NCI-H2171 (cell line): ENCODE measurements around the gene LTBP1.

ENCODE experiments used
- DNase-seq: peaks from one replicate; lab custom pipeline; 2025; lab: John Stamatoyannopoulos, UW

Gene LTBP1

DNA sequence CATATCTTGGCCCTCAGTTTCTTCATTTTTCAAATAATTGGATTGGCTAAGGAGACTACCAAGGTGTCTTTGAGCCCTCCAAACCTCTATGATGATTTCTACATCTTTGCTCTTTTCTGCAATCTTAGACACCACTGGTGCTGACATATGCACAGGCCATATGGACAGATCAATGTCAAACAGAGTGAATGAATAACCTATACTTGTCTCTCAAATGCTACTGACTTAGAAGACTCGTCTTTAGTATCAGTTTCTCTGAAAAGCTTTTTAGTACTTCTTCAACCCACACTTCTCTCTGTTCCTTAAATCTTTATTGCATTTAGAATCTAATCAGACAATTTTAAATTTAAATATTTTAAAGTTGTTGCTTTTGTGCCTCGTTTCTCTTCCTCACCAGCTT lies 258.2 kb downstream of the LTBP1 start:
- no peak for DNase-seq

DNA sequence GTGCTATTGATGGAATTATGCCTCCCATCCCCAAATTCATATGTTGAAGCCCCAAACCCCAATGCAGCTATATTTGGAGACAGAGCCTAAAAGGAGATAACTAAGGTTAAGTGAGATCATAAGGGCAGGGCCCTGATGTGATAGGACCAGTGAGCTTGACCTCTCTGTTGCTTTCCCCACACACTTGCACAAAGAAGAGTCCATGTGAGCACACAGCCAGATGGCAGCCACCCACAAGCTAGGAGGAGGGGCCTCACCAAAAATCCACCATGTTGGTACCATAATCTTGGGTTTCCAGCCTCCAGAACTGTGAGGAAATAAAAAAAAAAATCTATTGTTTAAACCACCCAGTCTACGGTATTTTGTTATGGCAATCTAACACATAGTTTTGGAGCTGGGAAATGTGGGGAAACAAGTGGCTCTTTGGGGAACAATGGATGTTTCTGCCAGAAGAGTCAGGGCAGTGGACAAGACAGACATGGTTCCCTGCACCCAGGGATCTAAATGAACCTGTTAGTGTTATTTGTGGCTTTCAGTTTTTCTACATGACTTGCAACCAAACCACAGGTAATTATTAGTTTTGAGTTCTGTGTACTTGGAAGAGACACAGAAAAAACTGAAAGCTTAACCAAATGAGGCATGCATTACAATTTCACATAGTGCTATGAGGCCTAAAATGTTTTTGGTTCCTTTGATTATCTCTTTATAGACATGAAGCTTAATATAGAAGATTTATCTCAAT lies 259.1 kb downstream of the LTBP1 start:
- DNase-seq: no peak

DNA sequence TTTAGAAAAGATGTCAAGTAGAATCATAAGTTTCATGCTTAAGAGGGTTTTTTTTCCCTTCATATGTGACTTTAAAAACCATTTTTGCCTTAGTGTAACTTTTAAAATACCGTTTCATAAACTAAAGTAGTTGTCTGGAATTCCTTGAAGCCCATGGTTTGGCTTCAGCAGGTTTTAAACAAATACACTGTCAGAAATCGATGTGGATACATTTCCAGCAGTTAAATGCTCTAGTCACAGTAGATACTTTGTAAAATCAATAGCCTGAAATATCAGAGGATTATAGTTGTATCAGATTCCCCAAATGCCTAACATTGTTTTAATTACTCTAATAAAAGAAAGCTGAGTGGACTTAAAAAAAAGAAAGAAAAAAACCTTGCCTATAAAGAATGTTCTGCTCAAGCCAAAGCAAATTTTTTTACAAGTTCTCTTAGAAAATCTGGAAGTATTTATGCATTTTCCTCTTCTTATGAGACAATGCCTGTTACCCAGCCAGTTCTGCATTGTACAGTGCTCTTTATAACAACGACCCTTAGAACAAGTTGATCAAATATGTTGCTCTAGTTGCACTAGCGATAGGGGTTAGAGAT lies 260.5 kb downstream of the LTBP1 start:
- no peak for DNase-seq

DNA sequence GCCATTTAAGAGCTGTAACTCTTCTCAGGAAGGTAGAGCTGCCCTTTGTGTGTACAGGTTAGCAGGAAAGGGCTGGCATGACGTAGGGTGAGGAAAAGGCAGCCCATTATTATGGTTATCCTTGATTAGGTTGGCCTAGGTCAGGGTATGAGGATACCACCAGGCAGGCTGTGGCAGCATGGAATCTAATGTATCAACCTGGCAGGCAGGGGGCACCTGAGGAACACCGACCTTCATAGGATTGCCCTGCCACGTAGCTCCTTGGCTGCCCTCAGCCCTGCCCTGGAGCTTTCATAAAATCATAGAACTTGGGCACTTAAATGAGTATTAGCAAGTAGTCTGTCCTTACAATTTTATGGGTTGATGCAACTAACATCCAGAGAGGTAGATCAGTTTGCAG lies 261.6 kb downstream of the LTBP1 start:
- no peak for DNase-seq

DNA sequence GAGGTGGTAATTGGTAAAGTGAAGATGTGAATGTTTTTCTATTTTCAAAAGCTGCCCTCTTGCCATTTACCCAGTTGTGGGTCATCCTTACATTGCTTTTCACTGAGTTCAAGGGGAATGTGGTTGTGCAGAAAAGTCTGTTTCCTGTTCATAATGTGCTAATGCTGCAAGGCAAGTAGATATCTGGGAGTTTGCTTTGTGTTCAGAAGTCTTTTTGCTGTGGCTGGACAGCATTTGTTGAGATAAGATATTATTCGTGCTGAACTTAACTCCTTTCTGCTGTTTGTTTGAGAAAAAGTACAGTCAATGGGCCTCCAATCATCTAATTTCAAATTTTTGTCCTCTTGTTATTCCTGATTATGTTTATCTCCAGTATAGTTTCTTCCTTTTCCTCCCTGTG lies 263.2 kb downstream of the LTBP1 start:
- no peak for DNase-seq

DNA sequence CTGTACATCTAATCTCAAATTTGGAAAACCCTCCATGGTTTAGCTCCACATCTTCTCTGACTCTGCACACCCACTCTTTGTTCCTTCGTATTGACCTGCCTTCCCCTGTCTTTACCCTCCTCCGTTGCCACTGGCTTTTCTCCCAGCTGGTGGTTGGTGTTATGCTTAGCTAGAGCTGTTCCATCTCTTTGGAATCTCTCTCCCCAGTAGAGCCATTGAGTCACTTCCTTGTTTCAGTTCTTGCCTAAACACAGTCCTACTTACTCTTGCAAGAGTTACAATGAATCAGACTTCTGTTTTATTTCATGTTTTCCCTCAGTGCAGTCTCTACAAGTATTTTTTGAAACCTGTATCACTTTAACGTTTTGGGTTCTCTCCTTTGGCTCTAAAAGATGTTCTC lies 263.9 kb downstream of the LTBP1 start:
- no peak for DNase-seq

GRCh38 chr2:33212151-33212550 lies 265.4 kb downstream of the LTBP1 start:
- no peak for DNase-seq

DNA sequence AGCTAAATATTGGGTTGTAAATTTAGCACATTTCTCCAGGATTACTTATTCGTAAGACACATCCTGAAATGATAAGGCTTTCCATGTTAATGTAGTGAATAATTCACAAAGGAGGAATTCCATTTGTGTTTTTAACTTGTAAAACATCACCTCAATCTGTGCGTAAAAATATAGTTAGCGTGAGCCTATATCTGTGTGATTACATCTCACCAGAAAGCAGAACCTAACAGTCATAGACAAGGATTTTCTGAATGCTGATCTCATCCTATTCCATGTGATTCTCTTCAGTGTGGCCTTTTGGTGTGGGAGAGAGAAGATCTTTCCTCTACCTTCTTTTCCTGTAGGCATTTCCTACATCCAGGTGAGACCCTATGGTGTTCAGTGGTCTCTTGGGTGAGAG lies 266.5 kb downstream of the LTBP1 start:
- no peak for DNase-seq

DNA sequence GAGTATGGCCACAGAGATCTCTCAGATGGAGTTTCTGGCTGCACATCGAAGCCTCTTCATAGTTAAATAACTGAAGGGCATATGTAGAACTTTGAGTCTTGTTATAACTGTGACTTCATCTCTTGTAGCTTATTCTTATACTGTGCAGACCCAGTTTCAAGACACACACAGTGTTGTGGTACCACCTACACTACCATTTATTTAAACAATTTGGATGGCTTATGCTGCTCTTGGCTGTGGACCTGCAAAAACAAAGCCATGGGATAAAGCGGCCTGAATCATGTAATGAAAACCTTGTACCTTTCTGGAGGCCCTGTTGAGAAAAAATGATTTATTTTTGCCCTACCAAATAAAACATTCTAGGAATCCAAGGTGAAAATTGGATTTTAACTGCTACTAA lies 266.9 kb downstream of the LTBP1 start:
- DNase-seq: no peak

DNA sequence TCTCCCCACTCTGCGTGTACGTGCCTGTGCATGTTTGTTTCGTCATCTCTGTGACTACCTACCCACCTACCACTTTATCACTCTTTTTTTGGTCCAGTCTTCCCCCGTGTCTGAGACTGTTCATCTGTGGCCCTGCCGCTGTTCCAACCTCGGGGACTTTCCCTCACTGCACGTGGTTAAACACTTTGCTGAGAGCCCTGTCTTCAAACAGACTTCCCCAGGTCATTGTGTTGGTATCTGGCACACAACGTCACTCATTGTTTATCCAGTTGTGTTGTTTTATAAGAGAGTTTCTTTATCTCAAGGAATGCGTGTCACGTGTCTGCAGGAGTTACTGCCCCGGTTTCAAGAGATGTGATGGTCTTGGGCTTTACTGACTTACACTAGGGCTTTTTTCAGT lies 267.7 kb downstream of the LTBP1 start:
- no peak for DNase-seq

DNA sequence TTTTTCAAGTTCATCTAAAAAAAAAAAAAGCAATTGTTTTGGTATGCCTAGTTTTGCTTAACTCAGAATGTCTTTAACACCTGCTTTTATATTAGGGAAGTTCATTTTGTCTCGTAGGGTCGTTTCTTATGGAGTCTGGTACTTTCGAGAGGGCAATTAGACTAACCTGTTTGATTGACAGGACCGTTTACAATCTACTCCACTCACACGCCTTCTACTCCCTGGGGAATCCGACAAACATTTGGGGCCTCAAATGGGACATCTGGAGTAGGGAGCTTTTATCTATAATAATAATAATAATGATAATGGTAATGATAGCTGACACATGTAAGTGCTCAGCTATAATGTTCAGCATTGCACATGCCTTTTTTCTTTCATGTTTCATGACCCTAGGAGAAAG lies 268.1 kb downstream of the LTBP1 start:
- peak; percentile 81 for DNase-seq

GRCh38 chr2:33215299-33215698 lies 268.5 kb downstream of the LTBP1 start:
- DNase-seq: peak; percentile 60

DNA sequence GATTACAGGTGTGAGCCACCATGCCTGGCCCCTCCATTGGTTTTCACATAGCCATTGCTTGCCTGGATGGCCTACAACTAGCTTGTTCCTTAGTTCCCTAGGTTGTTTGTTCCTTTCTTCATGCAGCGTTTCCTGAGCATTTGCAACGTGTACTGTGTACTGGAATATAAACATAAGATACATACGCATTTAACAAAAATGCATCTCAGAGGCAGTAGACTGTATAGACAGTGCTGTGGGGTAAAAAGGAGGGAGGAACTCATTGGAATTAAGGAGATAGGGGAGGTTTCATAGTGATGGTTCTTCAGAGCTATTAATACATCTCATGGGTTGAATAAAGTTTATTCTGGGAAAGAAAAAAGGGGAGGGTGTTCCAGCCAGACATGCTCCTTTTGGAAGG lies 269.2 kb downstream of the LTBP1 start:
- no peak for DNase-seq

GRCh38 chr2:33216508-33217182 lies 269.9 kb downstream of the LTBP1 start:
- no peak for DNase-seq

DNA sequence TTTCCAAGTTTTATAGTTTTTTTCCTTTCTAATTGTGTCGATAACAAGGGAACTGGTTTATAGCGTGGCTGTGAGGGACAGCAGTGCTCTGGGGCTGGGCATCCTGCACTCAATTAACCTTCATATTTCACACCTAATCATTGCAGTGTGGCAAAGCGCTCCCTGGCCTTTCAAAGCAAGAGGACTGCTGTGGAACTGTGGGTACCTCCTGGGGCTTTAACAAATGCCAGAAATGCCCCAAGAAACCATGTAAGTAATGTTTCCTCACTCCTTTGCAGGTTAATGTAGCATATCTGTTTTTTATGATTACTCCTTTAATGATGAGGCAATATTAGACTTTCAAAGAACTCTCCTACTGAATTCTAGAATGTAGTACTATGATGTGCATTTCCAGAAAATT lies 270.7 kb downstream of the LTBP1 start:
- no peak for DNase-seq

DNA sequence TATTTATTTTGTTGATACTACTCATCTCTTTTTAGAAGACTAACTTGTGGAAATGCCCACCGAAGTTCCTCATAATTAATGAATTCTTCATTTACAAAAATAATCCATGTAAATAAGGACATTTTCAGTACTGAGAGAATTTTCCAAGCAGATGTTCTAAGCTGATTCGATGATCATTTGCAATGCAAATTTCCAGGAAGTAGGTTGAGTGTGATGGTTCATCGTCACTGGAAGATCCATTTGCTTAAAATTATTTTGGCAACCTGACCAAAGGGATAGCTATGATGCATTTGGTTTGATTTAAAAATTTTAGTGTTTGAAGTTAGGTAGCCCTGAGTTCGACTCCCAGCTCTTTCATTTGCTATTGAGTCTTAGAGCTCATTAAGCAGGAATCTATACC lies 272.4 kb downstream of the LTBP1 start:
- no peak for DNase-seq

- DNase-seq: no peak
These were observed 273.1 kb downstream of the LTBP1 start for GRCh38 chr2:33219850-33220275.

GRCh38 chr2:33220533-33220932 lies 273.8 kb downstream of the LTBP1 start:
- DNase-seq: no peak

GRCh38 chr2:33221046-33221784 lies 274.5 kb downstream of the LTBP1 start:
- no peak for DNase-seq

- no peak for DNase-seq
These were observed 275.6 kb downstream of the LTBP1 start for GRCh38 chr2:33222309-33222708.

DNA sequence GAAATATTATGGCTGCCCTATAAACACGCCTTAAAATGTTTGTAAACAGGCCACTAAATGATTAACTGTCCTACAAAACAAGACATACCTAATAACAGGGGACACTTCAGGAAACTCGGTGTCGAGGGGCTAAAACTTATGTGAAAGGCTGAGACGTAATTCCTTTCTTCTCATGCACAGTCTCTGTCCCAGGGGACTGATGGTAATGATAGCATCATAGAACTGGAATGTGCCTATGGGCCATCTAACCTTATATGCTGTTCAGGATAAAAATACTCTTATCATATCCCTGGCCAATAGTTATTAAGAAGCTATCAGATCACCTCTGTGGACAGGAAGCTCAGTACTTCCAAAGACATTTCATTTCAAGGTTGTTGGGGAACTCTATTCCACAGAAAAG lies 277.1 kb downstream of the LTBP1 start:
- no peak for DNase-seq

DNA sequence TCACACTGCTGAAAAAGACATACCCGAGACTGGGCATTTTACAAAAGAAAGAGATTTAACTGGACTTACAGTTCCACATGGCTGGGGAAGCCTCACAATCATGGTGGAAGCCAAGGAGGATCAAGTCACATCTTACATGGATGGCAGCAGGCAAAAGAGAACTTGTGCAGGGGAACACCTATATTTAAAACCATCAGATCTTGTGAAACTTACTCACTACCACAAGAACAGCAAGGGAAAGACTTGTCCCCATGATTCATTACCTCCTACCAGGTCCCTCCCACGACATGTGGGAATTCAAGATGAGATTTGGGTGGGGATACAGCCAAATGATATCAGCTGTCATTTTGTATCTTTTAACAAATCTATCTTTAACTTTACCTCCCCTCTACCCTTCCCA lies 278.6 kb downstream of the LTBP1 start:
- no peak for DNase-seq

- DNase-seq: no peak
These were observed 279.8 kb downstream of the LTBP1 start for GRCh38 chr2:33226546-33226945.
